H1 (cell line): ENCODE results near the gene ATXN7L3. TPM values are rescaled to one million over a fixed set of nuclear protein-coding genes. Genes with fewer than 3 reads are reported as not detected.

Experiments used
- CTCF ChIA-PET: fragments of 300-600 bp; sonication (Branson Sonifier 250); formaldehyde crosslinking; loops from one replicate; lab custom pipeline; 2021; ENCODE audit not compliant: partially characterized antibody; lab: Charles Lee
- POLR2A ChIA-PET: fragments of 300-600 bp; sonication (Branson Sonifier 250); formaldehyde crosslinking; loops from one replicate; lab custom pipeline; 2021; ENCODE audit warnings: inconsistent platforms; ENCODE audit not compliant: partially characterized antibody; lab: Charles Lee
- DNase-seq, 2 experiments: peaks; one replicate each; pipeline versions ENCODE4 v3.0.0 to v3.0.0-alpha.2; 2010 to 2022; ENCODE audit warnings: low spot score in 2 of 2, low read depth in 1 of 2, mixed read lengths in 1 of 2
- FAIRE-seq: peaks from 2 replicates; lab custom pipeline; 2011; peaks lifted over from hg19 to GRCh38; lab: Jason Lieb, UNC
- H2AFZ ChIP-seq: 2 replicates; pipeline ENCODE4 v1.8.1; 2012; ENCODE audit warnings: low read length, inconsistent platforms
- H2AK5ac ChIP-seq: 2 replicates; pipeline ENCODE4 v1.6.1; 2013; ENCODE audit warnings: low read depth, low read length
- H2BK120ac ChIP-seq: replicated peaks from 2 replicates; pipeline ENCODE3; 2013; ENCODE audit warnings: low read depth, low read length, inconsistent platforms
- H2BK12ac ChIP-seq: 2 replicates; pipeline ENCODE4 v1.6.1; 2013; ENCODE audit warnings: low read depth, low read length
- H2BK15ac ChIP-seq: 2 replicates; pipeline ENCODE4 v1.6.1; 2013; ENCODE audit warnings: low read length
- H2BK20ac ChIP-seq: 2 replicates; pipeline ENCODE4 v1.6.1; 2013; ENCODE audit warnings: low read length
- H2BK5ac ChIP-seq: 2 replicates; pipeline ENCODE4 v1.6.1; 2013; ENCODE audit warnings: low read depth, low read length
- H3K14ac ChIP-seq: 2 replicates; pipeline ENCODE4 v1.6.1; 2013; ENCODE audit warnings: inconsistent platforms; ENCODE audit not compliant: insufficient read length
- H3K18ac ChIP-seq: 2 replicates; pipeline ENCODE4 v1.6.1; 2013; ENCODE audit warnings: low read length; ENCODE audit errors: extremely low read depth
- H3K23ac ChIP-seq: 2 replicates; pipeline ENCODE4 v1.6.1; 2013; ENCODE audit warnings: inconsistent platforms; ENCODE audit not compliant: insufficient read length
- H3K23me2 ChIP-seq: 2 replicates; pipeline ENCODE4 v1.6.1; 2013; ENCODE audit warnings: low read depth, low read length
- H3K27ac ChIP-seq: 2 replicates; pipeline ENCODE4 v1.6.1; 2011; ENCODE audit warnings: low read depth, low read length, inconsistent platforms
- H3K27me3 ChIP-seq, 4 experiments: replicated peaks in 1 of 4; 1 replicate in 1 of 4; 2 replicates in 3 of 4; pipeline versions ENCODE4 v1.6.1 to v1.8.1; 2011 to 2013; ENCODE audit warnings: low read length in 3 of 4, mild to moderate bottlenecking in 3 of 4, inconsistent platforms in 2 of 4, mixed read lengths in 2 of 4, moderate library complexity in 1 of 4; ENCODE audit not compliant: control insufficient read depth in 3 of 4, insufficient read depth in 3 of 4; ENCODE audit errors: extremely low read depth in 1 of 4
- H3K36me3 ChIP-seq, 4 experiments: 2 replicates each; pipeline versions ENCODE4 v1.6.1 to v1.8.1; 2011 to 2013; ENCODE audit warnings: mild to moderate bottlenecking in 4 of 4, low read length in 3 of 4, moderate library complexity in 2 of 4, control low read depth in 1 of 4, inconsistent platforms in 1 of 4; ENCODE audit not compliant: insufficient read depth in 4 of 4, control insufficient read depth in 2 of 4
- H3K4ac ChIP-seq: replicated peaks from 2 replicates; pipeline ENCODE3; 2013; ENCODE audit warnings: low read length, low read depth, mixed read lengths, inconsistent platforms; ENCODE audit not compliant: insufficient read length
- H3K4me1 ChIP-seq, 4 experiments: replicated peaks in 1 of 4; 1 replicate in 1 of 4; 2 replicates in 3 of 4; pipeline versions ENCODE4 v1.6.1 to v1.8.1; 2011 to 2013; ENCODE audit warnings: low read length in 3 of 4, inconsistent platforms in 2 of 4, mixed read lengths in 1 of 4; ENCODE audit not compliant: insufficient read depth in 4 of 4, control insufficient read depth in 3 of 4
- H3K4me2 ChIP-seq, 2 experiments: 2 replicates each; pipeline versions ENCODE4 v1.6.1 to v1.8.1; 2011 to 2013; ENCODE audit warnings: low read depth in 2 of 2, low read length in 2 of 2, control low read depth in 1 of 2, inconsistent platforms in 1 of 2, mild to moderate bottlenecking in 1 of 2; ENCODE audit not compliant: insufficient read depth in 1 of 2
- H3K4me3 ChIP-seq, 4 experiments: fragments of 200-600, 300-600 bp in 1 of 4; sonication (generic), shearing (Covaris generic), sonication (Bioruptor Twin) in 1 of 4; 2 replicates each; pipeline versions ENCODE4 v1.5.1 to v1.8.1; 2011 to 2016; ENCODE audit warnings: low read length in 4 of 4, low read depth in 3 of 4, control low read depth in 2 of 4, inconsistent platforms in 2 of 4, mild to moderate bottlenecking in 2 of 4, mixed read lengths in 1 of 4, moderate library complexity in 1 of 4; ENCODE audit not compliant: insufficient read depth in 2 of 4; ENCODE audit errors: extremely low read depth in 1 of 4
- H3K56ac ChIP-seq: replicated peaks from 2 replicates; pipeline ENCODE3; 2013; ENCODE audit warnings: low read depth, mild to moderate bottlenecking, mixed read lengths, low read length, inconsistent platforms; ENCODE audit not compliant: insufficient read length
- H3K79me1 ChIP-seq: 2 replicates; pipeline ENCODE4 v1.6.1; 2013; ENCODE audit warnings: low read depth, low read length, control low read depth
- H3K79me2 ChIP-seq, 2 experiments: 2 replicates each; pipeline versions ENCODE4 v1.6.1 to v1.8.1; 2012 to 2013; ENCODE audit warnings: low read length in 2 of 2, mild to moderate bottlenecking in 2 of 2, inconsistent platforms in 1 of 2; ENCODE audit not compliant: insufficient read depth in 2 of 2, control insufficient read depth in 1 of 2
- H3K9ac ChIP-seq, 4 experiments: replicated peaks in 1 of 4; 1 replicate in 1 of 4; 2 replicates in 3 of 4; pipeline versions ENCODE4 v1.6.1 to v1.8.1; 2011 to 2013; ENCODE audit warnings: low read depth in 3 of 4, low read length in 3 of 4, control low read depth in 2 of 4, mild to moderate bottlenecking in 2 of 4, moderate library complexity in 2 of 4, inconsistent platforms in 1 of 4; ENCODE audit errors: extremely low read depth in 1 of 4
- H3K9me3 ChIP-seq, 2 experiments: 2 replicates each; pipeline versions ENCODE4 v1.6.1 to v1.8.1; 2012 to 2013; ENCODE audit warnings: mild to moderate bottlenecking in 2 of 2, moderate library complexity in 2 of 2, control low read depth in 1 of 2, inconsistent platforms in 1 of 2, low read depth in 1 of 2, low read length in 1 of 2, mixed read lengths in 1 of 2; ENCODE audit not compliant: insufficient read depth in 2 of 2
- H4K20me1 ChIP-seq, 2 experiments: replicated peaks in 1 of 2; 2 replicates each; pipeline versions ENCODE3 to v1.8.1; 2011 to 2013; ENCODE audit warnings: inconsistent platforms in 2 of 2, low read length in 2 of 2, mild to moderate bottlenecking in 1 of 2; ENCODE audit not compliant: insufficient read depth in 2 of 2, control insufficient read depth in 1 of 2
- H4K5ac ChIP-seq: 2 replicates; pipeline ENCODE4 v1.6.1; 2013; ENCODE audit warnings: low read length, low read depth, mixed read lengths, inconsistent platforms; ENCODE audit not compliant: insufficient read length
- H4K8ac ChIP-seq: 2 replicates; pipeline ENCODE4 v1.8.0; 2013; ENCODE audit warnings: mild to moderate bottlenecking, moderate library complexity, low read length, inconsistent platforms; ENCODE audit not compliant: insufficient read depth; ENCODE audit errors: extremely low read depth
- H4K91ac ChIP-seq: replicated peaks from 2 replicates; pipeline ENCODE3; 2013; ENCODE audit warnings: low read length, mixed read lengths, inconsistent platforms; ENCODE audit not compliant: insufficient read length
- ASH2L ChIP-seq: fragments of 200-600, 300-600 bp; sonication (generic); IDR thresholded peaks from one replicate; pipeline ENCODE4 v1.7.1; 2017; ENCODE audit warnings: low read length
- CBX5 ChIP-seq: fragments of 300-800, 300-1000 bp; sonication (generic); IDR thresholded peaks from 2 replicates; pipeline ENCODE4 v1.7.1; 2016; ENCODE audit warnings: antibody characterized with exemption, low read length, low read depth
- KDM1A ChIP-seq: fragments of 200-600, 300-600 bp; sonication (generic); IDR thresholded peaks from 2 replicates; pipeline ENCODE4 v1.7.1; 2016; ENCODE audit warnings: mild to moderate bottlenecking, low read length, borderline replicate concordance
- POLR2AphosphoS5 ChIP-seq: IDR thresholded peaks from 2 replicates; pipeline ENCODE4 v1.6.1; 2011; ENCODE audit warnings: low read depth, low read length
- RBBP5 ChIP-seq: IDR thresholded peaks from 2 replicates; pipeline ENCODE4 v1.7.1; 2012; ENCODE audit warnings: low read depth, mild to moderate bottlenecking, inconsistent platforms, low read length, moderate library complexity, borderline replicate concordance
- RNF2 ChIP-seq: fragments of 200-900, 300-1000 bp; sonication (generic); IDR thresholded peaks from 2 replicates; pipeline ENCODE4 v1.7.1; 2016; ENCODE audit warnings: borderline replicate concordance, low read depth, mild to moderate bottlenecking, antibody characterized with exemption, low read length; ENCODE audit not compliant: poor library complexity, severe bottlenecking; ENCODE audit errors: missing control alignments
- SP2 ChIP-seq: IDR thresholded peaks from 2 replicates; pipeline ENCODE4 v1.6.1; 2012; ENCODE audit warnings: mild to moderate bottlenecking, low read length, inconsistent platforms
- SRF ChIP-seq: IDR thresholded peaks from 2 replicates; pipeline ENCODE4 v1.6.1; 2011; ENCODE audit warnings: mild to moderate bottlenecking, low read depth, low read length, moderate library complexity
- WGBS, 2 experiments: shearing (Covaris generic) in 1 of 2; methylation state at CpG; one replicate each; pipeline versions ENCODE4 v1.1.6 to v1.1.7; 2013 to 2015; ENCODE audit warnings: low lambda C conversion rate in 2 of 2, mixed read lengths in 2 of 2, inconsistent platforms in 1 of 2, low coverage in 1 of 2, missing lambda C conversion rate in 1 of 2; ENCODE audit not compliant: insufficient replicate concordance in 2 of 2, insufficient coverage in 1 of 2, insufficient read length in 1 of 2; ENCODE audit errors: extremely low coverage in 1 of 2, missing lambda C conversion rate in 1 of 2; 5-methylcytosine and 5-hydroxymethylcytosine counted together
- polyA plus RNA-seq, 7 experiments: library from polyadenylated mRNA; depleted of rRNA in 3 of 7; stranded (reverse) in 5 of 7; unstranded in 2 of 7; fragments of >200 nt in 5 of 7; fragments of 200-250 nt in 2 of 7; gene quantifications; 1 replicate in 5 of 7; 2 replicates in 1 of 7; 4 replicates in 1 of 7; pipeline versions ENCODE4 v1.2.1 to v1.2.3, GENCODE V29; 2011 to 2013; ENCODE audit warnings: missing spikeins in 2 of 7, mixed read lengths in 2 of 7
- total RNA-seq: library from RNA; stranded (reverse); fragmentation: NEBNext Ultra II Directional; extraction: Animal tissue kit (Norgen Biotek cat#: 25700); gene quantifications from 2 replicates; pipeline ENCODE4 v1.2.1, GENCODE V29; 2021

The ATXN7L3 gene
- total and polyA plus RNA-seq, 2 of the 8 experiments (the other 6 are each of a cell fraction or from before 2014, with no cell fraction given) = 53.7 to 103 TPM

GRCh38 chr17:44205962-44206824 lies 6.5 kb upstream of the ATXN7L3 start:
- Histone ChIP-seq H3K4me1 (peaks cover 3 to 17% (median 5%) of the 10 kb centered on the region in 4 experiments; a peak in 6 of 7 replicates), H3K23ac (no peak overlapping the region), H4K20me1 (peaks cover 0 to 3% of the 10 kb centered on the region in 2 experiments), H3K14ac (no peak overlapping the region), H4K5ac (no peak overlapping the region), H3K4ac (no peak overlapping the region), H3K27me3 (no peaks in the 10 kb centered on the region), H2BK15ac (no peak overlapping the region), H3K4me3 (no peak overlapping the region), H3K4me2 (no peak overlapping the region), H3K79me2 (no peaks in the 10 kb centered on the region), H3K9me3 (no peaks in the 10 kb centered on the region), H3K27ac (no peak overlapping the region), H2BK120ac (no peak overlapping the region), H3K9ac (no peak overlapping the region), H4K8ac (no peak overlapping the region), H2BK5ac (no peak overlapping the region), H3K79me1 (no peaks in the 10 kb centered on the region), H2AK5ac (peak overlapping the region; percentile 90; the same call in 1 of the 2 replicates), H3K18ac (no peak overlapping the region), H2AFZ (no peak overlapping the region), H4K91ac (no peak overlapping the region), H2BK12ac (no peak overlapping the region), H3K23me2 (no peaks in the 10 kb centered on the region), H2BK20ac (no peak overlapping the region), H3K56ac (no peak overlapping the region), H3K36me3 (peaks cover 20 to 37% (median 26%) of the 10 kb centered on the region in 4 experiments)
- 83% methylated on average over 12 of the region's 13 CpGs; no CpG with 5 or more reads in 1 of the 2 experiments for WGBS, 2 experiments
- ChIA-PET POLR2A (interaction anchor here (0.8 to 10.4 kb wide), 14 partner anchors 10 to 149 kb away, joined by 3 to 135 read pairs (median 4); partner anchors contain the start of genes GRN and SLC25A39), CTCF (interaction anchor here (0.5 to 12.7 kb wide), 17 partner anchors 8 to 145 kb away, joined by 3 to 158 read pairs (median 4); partner anchors contain the start of genes ASB16, GRN and HDAC5)
- DNase-seq = no peak
- FAIRE-seq = no peak
- TF ChIP-seq POLR2AphosphoS5 (0 out of 2 replicates have a peak, but pooled peaks have one; percentile 13), SRF (no peak), CBX5 (no peak), KDM1A (no peak), RNF2 (no peak), ASH2L (no peak), SP2 (no peak), RBBP5 (no peak)
